Vagina (tissue), 2 donors: Measurements from ENCODE around the gene PANK1.
"Not testable (repeated sequence)": the region's sequence is repeated elsewhere in the genome, so short reads cannot be mapped to it uniquely, and the experiment has no call there.

Source experiments
- POLR2A ChIP-seq, 2 donors: fragments of 450-650 bp; IDR thresholded peaks; one replicate each; pipeline ENCODE4 v1.6.1; 2017; ENCODE audit warnings: antibody characterized with exemption in 2 of 2, mild to moderate bottlenecking in 2 of 2, moderate library complexity in 2 of 2
- TF ChIP-seq, protein P1 (sequence below), 3 experiments: fragments of 450-650 bp in 2 of 3; fragments of 200-600 bp in 1 of 3; sonication (generic) in 1 of 3; IDR thresholded peaks; one replicate each; pipeline ENCODE4 v1.5.1; 2017 to 2019; ENCODE audit warnings: antibody characterized with exemption in 3 of 3, mild to moderate bottlenecking in 2 of 3, moderate library complexity in 2 of 3

DNA sequence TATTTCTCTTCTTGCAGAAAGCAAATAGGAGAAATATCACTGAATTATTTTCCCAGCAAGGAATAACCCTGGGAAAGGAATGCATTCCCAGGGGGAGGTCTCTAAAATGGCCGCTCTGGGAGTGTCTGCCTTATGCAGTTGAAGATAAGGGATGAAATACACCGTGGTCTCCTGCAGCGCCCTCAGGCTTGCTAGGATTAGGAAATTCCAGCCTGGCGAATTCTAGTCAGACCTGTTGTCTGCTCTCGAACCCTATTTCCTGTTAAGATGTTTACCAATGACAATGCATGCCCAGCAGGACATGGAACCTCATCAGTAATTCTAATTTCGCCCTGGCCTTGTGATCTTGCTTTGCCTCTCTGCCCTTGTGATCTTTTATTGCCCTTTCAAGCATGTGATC, 24.7 kb downstream of the PANK1 start:
- TF ChIP-seq, protein P1, sequence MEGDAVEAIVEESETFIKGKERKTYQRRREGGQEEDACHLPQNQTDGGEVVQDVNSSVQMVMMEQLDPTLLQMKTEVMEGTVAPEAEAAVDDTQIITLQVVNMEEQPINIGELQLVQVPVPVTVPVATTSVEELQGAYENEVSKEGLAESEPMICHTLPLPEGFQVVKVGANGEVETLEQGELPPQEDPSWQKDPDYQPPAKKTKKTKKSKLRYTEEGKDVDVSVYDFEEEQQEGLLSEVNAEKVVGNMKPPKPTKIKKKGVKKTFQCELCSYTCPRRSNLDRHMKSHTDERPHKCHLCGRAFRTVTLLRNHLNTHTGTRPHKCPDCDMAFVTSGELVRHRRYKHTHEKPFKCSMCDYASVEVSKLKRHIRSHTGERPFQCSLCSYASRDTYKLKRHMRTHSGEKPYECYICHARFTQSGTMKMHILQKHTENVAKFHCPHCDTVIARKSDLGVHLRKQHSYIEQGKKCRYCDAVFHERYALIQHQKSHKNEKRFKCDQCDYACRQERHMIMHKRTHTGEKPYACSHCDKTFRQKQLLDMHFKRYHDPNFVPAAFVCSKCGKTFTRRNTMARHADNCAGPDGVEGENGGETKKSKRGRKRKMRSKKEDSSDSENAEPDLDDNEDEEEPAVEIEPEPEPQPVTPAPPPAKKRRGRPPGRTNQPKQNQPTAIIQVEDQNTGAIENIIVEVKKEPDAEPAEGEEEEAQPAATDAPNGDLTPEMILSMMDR (IDR thresholded peaks at IDR 0.05), result not testable (repeated sequence)
- TF ChIP-seq POLR2A (IDR thresholded peaks at IDR 0.05), result not testable (repeated sequence)
